ENCODE results near the gene DROSHA. TPM values are rescaled to one million over a fixed set of nuclear protein-coding genes. Genes with fewer than 3 reads are reported as not detected.

Gene DROSHA
- total RNA-seq, 1 experiment from 2014 or later: 162 TPM

DNA sequence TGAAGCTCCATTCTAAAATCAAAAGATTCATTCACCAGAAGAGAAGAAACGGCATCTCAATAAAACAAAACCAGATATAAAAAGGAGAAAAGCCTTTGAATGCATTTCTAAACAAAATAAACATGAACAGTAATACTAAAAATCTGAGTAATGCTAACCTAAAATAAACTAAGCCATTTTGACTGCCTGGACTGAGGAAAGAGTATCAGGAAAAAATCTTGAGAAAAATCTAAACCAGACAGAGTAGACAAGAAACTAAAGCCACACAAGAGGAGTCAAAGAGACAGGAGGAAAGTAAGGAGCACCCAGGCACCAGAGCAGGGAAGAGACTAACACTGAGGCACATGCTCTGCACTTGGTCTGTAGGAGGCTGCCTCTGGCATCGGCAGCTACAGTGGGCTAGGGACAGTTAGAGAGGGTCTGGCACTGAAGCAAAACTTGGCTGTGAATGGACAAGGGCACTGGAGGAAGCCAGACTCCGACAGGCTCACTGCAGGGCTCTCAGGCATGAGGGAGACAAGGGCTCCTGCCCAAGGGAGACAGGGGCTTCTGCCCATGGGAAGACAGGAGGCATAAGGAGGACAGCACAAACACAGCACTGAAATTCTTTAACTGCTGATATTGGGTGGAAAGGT is 50.2 kb downstream of the DROSHA start:
- DNase-seq: no peak
- H3K9me3 ChIP-seq (ENCODE audit: insufficient read depth, low read depth): no peaks in the 10 kb centered on the region
- H3F3A ChIP-seq (ENCODE audit: insufficient read depth, low read depth): no peaks in the 10 kb centered on the region
- peaks cover 25% of the 10 kb centered on the region; the same call in 1 of the 2 replicates for H3K36me3 ChIP-seq (ENCODE audit: low read depth)
- no peaks in the 10 kb centered on the region for H3K9me2 ChIP-seq (ENCODE audit: insufficient read depth)
- POLR2A ChIA-PET (ENCODE audit: unreplicated experiment): no interaction called here
- no peaks in the 10 kb centered on the region for H3K27me3 ChIP-seq (ENCODE audit: insufficient read depth, low read depth)
- H3K27ac ChIP-seq: no peak overlapping the region
- TF ChIP-seq, protein P1, sequence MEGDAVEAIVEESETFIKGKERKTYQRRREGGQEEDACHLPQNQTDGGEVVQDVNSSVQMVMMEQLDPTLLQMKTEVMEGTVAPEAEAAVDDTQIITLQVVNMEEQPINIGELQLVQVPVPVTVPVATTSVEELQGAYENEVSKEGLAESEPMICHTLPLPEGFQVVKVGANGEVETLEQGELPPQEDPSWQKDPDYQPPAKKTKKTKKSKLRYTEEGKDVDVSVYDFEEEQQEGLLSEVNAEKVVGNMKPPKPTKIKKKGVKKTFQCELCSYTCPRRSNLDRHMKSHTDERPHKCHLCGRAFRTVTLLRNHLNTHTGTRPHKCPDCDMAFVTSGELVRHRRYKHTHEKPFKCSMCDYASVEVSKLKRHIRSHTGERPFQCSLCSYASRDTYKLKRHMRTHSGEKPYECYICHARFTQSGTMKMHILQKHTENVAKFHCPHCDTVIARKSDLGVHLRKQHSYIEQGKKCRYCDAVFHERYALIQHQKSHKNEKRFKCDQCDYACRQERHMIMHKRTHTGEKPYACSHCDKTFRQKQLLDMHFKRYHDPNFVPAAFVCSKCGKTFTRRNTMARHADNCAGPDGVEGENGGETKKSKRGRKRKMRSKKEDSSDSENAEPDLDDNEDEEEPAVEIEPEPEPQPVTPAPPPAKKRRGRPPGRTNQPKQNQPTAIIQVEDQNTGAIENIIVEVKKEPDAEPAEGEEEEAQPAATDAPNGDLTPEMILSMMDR (conservative IDR thresholded peaks at IDR 0.05): no peak
- no peak for TF ChIP-seq EZH2 (IDR thresholded peaks at IDR 0.05; ENCODE audit: low read depth)
- H3K4me2 ChIP-seq: no peak overlapping the region
- no TSS peak for BruUV-seq (replicated peaks)
- no peaks in the 10 kb centered on the region for H3K4me1 ChIP-seq (replicated peaks; ENCODE audit: insufficient read depth)
- intact Hi-C loops (cut with micrococcal nuclease; ENCODE audit: unreplicated experiment): loop anchor here (10.0 kb wide), 1 partner anchor 247 kb away; no protein-coding TSS in a partner anchor
- H3K79me2 ChIP-seq (ENCODE audit: low read depth): no peaks in the 10 kb centered on the region
- peaks cover 4% of the 10 kb centered on the region; the same call in 1 of the 2 replicates for H4K20me1 ChIP-seq (ENCODE audit: insufficient read depth)
- H3K4me3 ChIP-seq: no peak overlapping the region
- CTCF ChIA-PET: no interaction called here
- H2AFZ ChIP-seq: no peak overlapping the region

DNA sequence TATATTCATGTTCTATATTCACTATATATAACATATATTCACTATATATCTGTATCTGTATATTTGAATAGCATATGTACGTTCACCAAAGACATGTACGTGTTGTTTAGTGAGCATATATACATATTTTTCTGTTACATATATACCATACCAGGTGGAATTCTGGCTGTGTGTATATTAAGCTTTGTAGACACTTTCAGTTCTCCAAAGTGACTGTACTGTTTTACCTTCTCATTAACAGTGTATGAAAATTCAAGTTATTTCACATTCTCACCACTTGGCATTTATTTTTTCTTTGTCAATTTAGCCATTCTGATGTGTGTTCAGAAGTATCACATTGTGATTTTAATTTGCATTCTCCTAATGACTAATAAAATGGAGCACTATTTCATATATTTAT is 52.2 kb downstream of the DROSHA start:
- TF ChIP-seq, protein P1 (conservative IDR thresholded peaks at IDR 0.05): no peak
- TF ChIP-seq EZH2 (IDR thresholded peaks at IDR 0.05; ENCODE audit: low read depth): no peak
- H3K9me3 ChIP-seq (ENCODE audit: insufficient read depth, low read depth): no peaks in the 10 kb centered on the region
- H3K4me3 ChIP-seq: no peak overlapping the region
- H3K27me3 ChIP-seq (ENCODE audit: insufficient read depth, low read depth): no peaks in the 10 kb centered on the region
- peaks cover 4% of the 10 kb centered on the region; the same call in 1 of the 2 replicates for H4K20me1 ChIP-seq (ENCODE audit: insufficient read depth)
- POLR2A ChIA-PET (ENCODE audit: unreplicated experiment): interaction anchor here (0.7 kb wide), 1 partner anchor 952 kb away, joined by 5 read pairs; no protein-coding TSS in a partner anchor
- H3K9me2 ChIP-seq (ENCODE audit: insufficient read depth): no peaks in the 10 kb centered on the region
- no peak for DNase-seq
- H3F3A ChIP-seq (ENCODE audit: insufficient read depth, low read depth): no peaks in the 10 kb centered on the region
- H3K36me3 ChIP-seq (ENCODE audit: low read depth): peaks cover 23% of the 10 kb centered on the region; the same call in 1 of the 2 replicates
- no peaks in the 10 kb centered on the region for H3K79me2 ChIP-seq (ENCODE audit: low read depth)
- intact Hi-C loops (cut with micrococcal nuclease; ENCODE audit: unreplicated experiment): loop anchor here (10.0 kb wide), 1 partner anchor 245 kb away; no protein-coding TSS in a partner anchor
- no peak overlapping the region for H2AFZ ChIP-seq
- BruUV-seq (replicated peaks): no TSS peak
- H3K4me1 ChIP-seq (replicated peaks; ENCODE audit: insufficient read depth): no peaks in the 10 kb centered on the region
- no peak overlapping the region for H3K27ac ChIP-seq
- H3K4me2 ChIP-seq: no peak overlapping the region
- CTCF ChIA-PET: no interaction called here

DNA sequence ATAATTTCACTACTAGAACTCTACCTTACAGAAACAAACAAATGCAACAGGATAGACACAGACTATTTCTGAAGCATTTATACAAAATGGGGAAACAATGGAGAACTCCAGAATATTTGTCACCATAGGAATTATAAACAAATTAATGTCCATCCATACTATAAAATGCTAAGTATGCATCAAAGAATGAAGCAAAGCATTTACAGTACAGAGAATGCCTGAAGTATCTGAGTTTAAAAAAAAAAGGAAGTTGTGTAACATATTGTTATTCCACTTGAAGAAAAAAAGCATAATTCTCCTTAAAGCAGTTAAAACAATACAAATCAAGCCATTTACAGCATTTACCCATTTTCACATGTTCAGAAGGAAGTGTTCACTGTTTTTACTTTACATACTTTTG is 53.0 kb downstream of the DROSHA start:
- peaks cover 20% of the 10 kb centered on the region; the same call in 1 of the 2 replicates for H3K36me3 ChIP-seq (ENCODE audit: low read depth)
- H2AFZ ChIP-seq: no peak overlapping the region
- DNase-seq: no peak
- H3K4me3 ChIP-seq: no peak overlapping the region
- H3K27ac ChIP-seq: no peak overlapping the region
- no peaks in the 10 kb centered on the region for H3K4me1 ChIP-seq (replicated peaks; ENCODE audit: insufficient read depth)
- no peaks in the 10 kb centered on the region for H3K9me2 ChIP-seq (ENCODE audit: insufficient read depth)
- H3K4me2 ChIP-seq: no peak overlapping the region
- ChIA-PET CTCF (no interaction called here), POLR2A (ENCODE audit: unreplicated experiment) (interaction anchor here (0.6 kb wide), 1 partner anchor 25 kb away, joined by 5 read pairs; no protein-coding TSS in a partner anchor)
- peaks cover 4% of the 10 kb centered on the region; the same call in 1 of the 2 replicates for H4K20me1 ChIP-seq (ENCODE audit: insufficient read depth)
- no peaks in the 10 kb centered on the region for H3K9me3 ChIP-seq (ENCODE audit: insufficient read depth, low read depth)
- BruUV-seq (replicated peaks): no TSS peak
- no peak for TF ChIP-seq EZH2 (IDR thresholded peaks at IDR 0.05; ENCODE audit: low read depth)
- TF ChIP-seq, protein P1 (conservative IDR thresholded peaks at IDR 0.05): no peak
- H3K79me2 ChIP-seq (ENCODE audit: low read depth): no peaks in the 10 kb centered on the region
- intact Hi-C loops (cut with micrococcal nuclease; ENCODE audit: unreplicated experiment): no loop called here
- no peaks in the 10 kb centered on the region for H3K27me3 ChIP-seq (ENCODE audit: insufficient read depth, low read depth)
- no peaks in the 10 kb centered on the region for H3F3A ChIP-seq (ENCODE audit: insufficient read depth, low read depth)
